Neural progenitor cell (in vitro differentiated cells): ENCODE data around the gene CPNE1. TPM values are rescaled to one million over a fixed set of nuclear protein-coding genes. Genes with fewer than 3 reads are reported as not detected.

Experiments used
- DNase-seq: peaks from one replicate; pipeline ENCODE4 v3.0.0-alpha.2; 2016; ENCODE audit warnings: low spot score
- H2AFZ ChIP-seq: fragments of 200-600 bp; sonication (generic); replicated peaks from 2 replicates; pipeline ENCODE4 v1.6.1; 2016; ENCODE audit warnings: antibody characterized with exemption
- H3F3A ChIP-seq: fragments of 200-600 bp; sonication (generic); 2 replicates; pipeline ENCODE4 v1.6.1; 2016; ENCODE audit warnings: antibody characterized with exemption, low read depth
- H3K27ac ChIP-seq: fragments of 200-600 bp; sonication (generic); 2 replicates; pipeline ENCODE4 v1.5.1; 2016; ENCODE audit warnings: mild to moderate bottlenecking
- H3K27me3 ChIP-seq: fragments of 200-600 bp; sonication (generic); 2 replicates; pipeline ENCODE4 v1.6.1; 2016; ENCODE audit warnings: mild to moderate bottlenecking, moderate library complexity
- H3K36me3 ChIP-seq: fragments of 200-600 bp; sonication (generic); 2 replicates; pipeline ENCODE4 v1.5.1; 2016
- H3K4me1 ChIP-seq: fragments of 200-600 bp; sonication (generic); 2 replicates; pipeline ENCODE4 v1.6.1; 2016; ENCODE audit warnings: mixed run types
- H3K4me2 ChIP-seq: fragments of 200-600 bp; sonication (generic); 2 replicates; pipeline ENCODE4 v1.6.1; 2016
- H3K4me3 ChIP-seq: fragments of 200-600 bp; sonication (generic); 2 replicates; pipeline ENCODE4 v1.5.1; 2016
- H3K79me2 ChIP-seq: fragments of 200-600 bp; sonication (generic); 2 replicates; pipeline ENCODE4 v1.6.1; 2016; ENCODE audit warnings: low read depth
- H3K9ac ChIP-seq: fragments of 200-600 bp; sonication (generic); 2 replicates; pipeline ENCODE4 v1.6.1; 2016
- H3K9me3 ChIP-seq: fragments of 200-600 bp; sonication (generic); 2 replicates; pipeline ENCODE4 v1.5.1; 2016; ENCODE audit warnings: low read depth
- H4K20me1 ChIP-seq: fragments of 200-600 bp; sonication (generic); 2 replicates; pipeline ENCODE4 v1.6.1; 2016; ENCODE audit warnings: low read depth
- H3K27ac Mint-ChIP-seq: 3 replicates; pipeline ENCODE4 v1.8.0; 2021; ENCODE audit warnings: mixed read lengths
- H3K27me3 Mint-ChIP-seq: 2 replicates; pipeline ENCODE4 v1.8.0; 2022; ENCODE audit warnings: low read depth, mild to moderate bottlenecking, inconsistent platforms, moderate library complexity, mixed read lengths; ENCODE audit not compliant: insufficient read depth
- H3K36me3 Mint-ChIP-seq: 3 replicates; pipeline ENCODE4 v1.8.0; 2021; ENCODE audit warnings: mixed read lengths
- H3K4me1 Mint-ChIP-seq: 3 replicates; pipeline ENCODE4 v1.8.0; 2021; ENCODE audit warnings: mixed read lengths
- H3K4me3 Mint-ChIP-seq: 3 replicates; pipeline ENCODE4 v1.8.0; 2021; ENCODE audit warnings: mild to moderate bottlenecking, moderate library complexity, mixed read lengths
- H3K9me3 Mint-ChIP-seq: 3 replicates; pipeline ENCODE4 v1.8.0; 2020; ENCODE audit warnings: mixed read lengths
- CTCF ChIP-seq: fragments of 200-600 bp; sonication (generic); IDR thresholded peaks from 2 replicates; pipeline ENCODE4 v1.5.1; 2017; ENCODE audit warnings: antibody characterized with exemption, mild to moderate bottlenecking
- EZH2 ChIP-seq: fragments of 200-600 bp; sonication (generic); IDR thresholded peaks from 2 replicates; pipeline ENCODE4 v1.6.1; 2017; ENCODE audit warnings: antibody characterized with exemption, mild to moderate bottlenecking, moderate library complexity
- EZH2phosphoT487 ChIP-seq: fragments of 200-600 bp; sonication (generic); IDR thresholded peaks from 2 replicates; pipeline ENCODE4 v1.6.1; 2017; ENCODE audit warnings: antibody characterized with exemption
- total RNA-seq: library from RNA; depleted of rRNA; stranded (reverse); fragments of >200 nt; gene quantifications from 2 replicates; pipeline ENCODE4 v1.2.3, GENCODE V29; 2015; ENCODE audit warnings: low replicate concordance

The CPNE1 gene
- total RNA-seq, 1 donor from 2014 or later = 140 TPM

GRCh38 chr20:35582131-35582530 lies 82.6 kb downstream of the CPNE1 start:
- H3K4me3 ChIP-seq = no peak overlapping the region
- no peaks in the 10 kb centered on the region for H3K36me3 ChIP-seq
- no peaks in the 10 kb centered on the region for H3K27me3 ChIP-seq
- no peak for DNase-seq
- H3K27ac ChIP-seq = no peak overlapping the region
- no peak for TF ChIP-seq EZH2
- TF ChIP-seq CTCF = no peak
- no peak for TF ChIP-seq EZH2phosphoT487
- no peaks in the 10 kb centered on the region for H3K9me3 ChIP-seq
- peaks cover 7% of the 10 kb centered on the region for H3K27me3 Mint-ChIP-seq
- no peaks in the 10 kb centered on the region for H3K36me3 Mint-ChIP-seq
- H3K9me3 Mint-ChIP-seq = no peaks in the 10 kb centered on the region
- no peak overlapping the region for H3K27ac Mint-ChIP-seq
- no peak overlapping the region for H2AFZ ChIP-seq
- peaks cover 2% of the 10 kb centered on the region for H3F3A ChIP-seq
- no peak overlapping the region for H3K9ac ChIP-seq
- H4K20me1 ChIP-seq = no peaks in the 10 kb centered on the region
- H3K4me1 Mint-ChIP-seq = no peaks in the 10 kb centered on the region
- no peaks in the 10 kb centered on the region for H3K4me1 ChIP-seq
- H3K4me3 Mint-ChIP-seq = no peak overlapping the region
- H3K4me2 ChIP-seq = no peak overlapping the region
- H3K79me2 ChIP-seq = no peaks in the 10 kb centered on the region

- Mint-ChIP-seq H3K27ac (no peak overlapping the region), H3K36me3 (no peaks in the 10 kb centered on the region), H3K9me3 (no peaks in the 10 kb centered on the region), H3K4me3 (no peak overlapping the region), H3K4me1 (no peaks in the 10 kb centered on the region), H3K27me3 (peaks cover 4% of the 10 kb centered on the region)
- no peak overlapping the region for H3K9ac ChIP-seq
- no peak for DNase-seq
- TF ChIP-seq CTCF (no peak), EZH2 (no peak), EZH2phosphoT487 (no peak)
- no peak overlapping the region for H3K4me3 ChIP-seq
- no peaks in the 10 kb centered on the region for H4K20me1 ChIP-seq
- no peak overlapping the region for H3K27ac ChIP-seq
- no peaks in the 10 kb centered on the region for H3K79me2 ChIP-seq
- no peaks in the 10 kb centered on the region for H3K4me1 ChIP-seq
- no peaks in the 10 kb centered on the region for H3K27me3 ChIP-seq
- H3F3A ChIP-seq = peaks cover 2% of the 10 kb centered on the region
- no peaks in the 10 kb centered on the region for H3K36me3 ChIP-seq
- no peaks in the 10 kb centered on the region for H3K9me3 ChIP-seq
- H2AFZ ChIP-seq = no peak overlapping the region
- no peak overlapping the region for H3K4me2 ChIP-seq
Observed at GRCh38 chr20:35579196-35579595, 85.5 kb downstream of the CPNE1 start.

GRCh38 chr20:35578469-35578868 lies 86.2 kb downstream of the CPNE1 start:
- Histone ChIP-seq H3K4me2 (no peak overlapping the region), H2AFZ (no peak overlapping the region), H3K4me1 (no peaks in the 10 kb centered on the region), H3K9ac (no peak overlapping the region), H3K36me3 (no peaks in the 10 kb centered on the region), H3K9me3 (no peaks in the 10 kb centered on the region), H3K27me3 (no peaks in the 10 kb centered on the region), H3K27ac (no peak overlapping the region), H3K79me2 (no peaks in the 10 kb centered on the region), H3F3A (peaks cover 2% of the 10 kb centered on the region), H4K20me1 (no peaks in the 10 kb centered on the region), H3K4me3 (no peak overlapping the region)
- no peaks in the 10 kb centered on the region for H3K4me1 Mint-ChIP-seq
- no peak overlapping the region for H3K4me3 Mint-ChIP-seq
- peaks cover 4% of the 10 kb centered on the region for H3K27me3 Mint-ChIP-seq
- H3K9me3 Mint-ChIP-seq = no peaks in the 10 kb centered on the region
- no peaks in the 10 kb centered on the region for H3K36me3 Mint-ChIP-seq
- DNase-seq = no peak
- no peak overlapping the region for H3K27ac Mint-ChIP-seq
- TF ChIP-seq EZH2phosphoT487 (no peak), EZH2 (no peak), CTCF (no peak)

GRCh38 chr20:35576816-35577215 lies 87.9 kb downstream of the CPNE1 start:
- Histone ChIP-seq H3K9ac (no peak overlapping the region), H3K9me3 (no peaks in the 10 kb centered on the region), H3K4me3 (no peak overlapping the region), H3F3A (peaks cover 2% of the 10 kb centered on the region), H3K79me2 (no peaks in the 10 kb centered on the region), H3K27me3 (no peaks in the 10 kb centered on the region), H4K20me1 (no peaks in the 10 kb centered on the region), H3K4me1 (no peaks in the 10 kb centered on the region), H3K36me3 (no peaks in the 10 kb centered on the region), H2AFZ (no peak overlapping the region), H3K4me2 (no peak overlapping the region), H3K27ac (no peak overlapping the region)
- no peak overlapping the region for H3K4me3 Mint-ChIP-seq
- H3K4me1 Mint-ChIP-seq = no peaks in the 10 kb centered on the region
- TF ChIP-seq EZH2 (no peak), CTCF (no peak), EZH2phosphoT487 (no peak)
- no peak overlapping the region for H3K27ac Mint-ChIP-seq
- H3K36me3 Mint-ChIP-seq = no peaks in the 10 kb centered on the region
- peaks cover 3% of the 10 kb centered on the region for H3K9me3 Mint-ChIP-seq
- H3K27me3 Mint-ChIP-seq = no peaks in the 10 kb centered on the region
- DNase-seq = no peak
